Left ventricle myocardium inferior (tissue), 1 donor: ENCODE measurements around the gene ZSCAN9. TPM values are rescaled to one million over a fixed set of nuclear protein-coding genes. Genes with fewer than 3 reads are reported as not detected.

Experiments
- DNase-seq: peaks from one replicate; pipeline ENCODE4 v3.0.0-alpha.2; 2020
- H3K27ac ChIP-seq: fragments of 200-600 bp; replicated peaks from 2 replicates; pipeline ENCODE4 v1.8.0; 2021
- H3K27me3 ChIP-seq: fragments of 200-600 bp; 2 replicates; pipeline ENCODE4 v1.8.0; 2021; ENCODE audit warnings: low read depth
- H3K36me3 ChIP-seq: fragments of 200-600 bp; 2 replicates; pipeline ENCODE4 v1.8.0; 2021
- H3K4me1 ChIP-seq: fragments of 200-600 bp; 2 replicates; pipeline ENCODE4 v1.8.0; 2021
- H3K4me3 ChIP-seq: fragments of 200-600 bp; 2 replicates; pipeline ENCODE4 v1.8.0; 2021; ENCODE audit warnings: mild to moderate bottlenecking, moderate library complexity
- H3K9me3 ChIP-seq: fragments of 200-600 bp; replicated peaks from 2 replicates; pipeline ENCODE4 v1.8.0; 2021
- CTCF ChIP-seq: fragments of 200-600 bp; IDR thresholded peaks from 2 replicates; pipeline ENCODE4 v1.8.0; 2021; ENCODE audit warnings: antibody characterized with exemption, mild to moderate bottlenecking, borderline replicate concordance
- intact Hi-C: fragments of 100-400 bp; cut with micrococcal nuclease; formaldehyde crosslinking; loops from one replicate; pipeline ENCODE4 v1.11.0; 2022
- total RNA-seq: library from RNA; stranded (reverse); fragmentation: NEBNext Ultra II Directional; extraction: Animal tissue kit (Norgen Biotek cat#: 25700); gene quantifications from one replicate; pipeline ENCODE4 v1.2.1, GENCODE V29; 2021
- donor health status: DM: no; HTN: yes; CAD: no; lungs with severe emphysema.

Gene ZSCAN9
- total RNA-seq, 1 donor from 2014 or later = 9.7 TPM

DNA sequence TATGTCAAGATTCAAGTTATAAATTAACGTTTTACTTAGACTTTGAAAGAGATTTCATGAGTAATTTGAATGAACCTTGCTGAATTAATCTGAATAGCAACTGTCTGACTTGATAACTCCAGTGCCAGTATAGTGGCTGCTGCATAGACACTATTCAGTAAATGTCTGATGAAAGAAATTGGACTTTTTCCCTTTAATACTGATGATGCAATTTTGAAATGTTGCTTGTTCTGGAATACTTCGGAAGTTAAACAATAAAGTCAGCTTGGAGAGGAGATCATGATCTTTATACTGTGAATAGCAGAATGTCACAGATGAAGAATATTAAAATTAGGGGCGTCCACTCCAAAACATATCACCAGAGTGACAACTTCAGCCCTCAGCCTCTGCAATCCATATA, 52.7 kb downstream of the ZSCAN9 start:
- Histone ChIP-seq H3K4me3 (no peak overlapping the region), H3K9me3 (peaks cover 2% of the 10 kb centered on the region), H3K27me3 (no peaks in the 10 kb centered on the region), H3K27ac (no peak overlapping the region), H3K4me1 (peaks cover 21% of the 10 kb centered on the region), H3K36me3 (peaks cover 49% of the 10 kb centered on the region)
- no peak for DNase-seq
- intact Hi-C loops = no loop called here
- no peak for TF ChIP-seq CTCF

DNA sequence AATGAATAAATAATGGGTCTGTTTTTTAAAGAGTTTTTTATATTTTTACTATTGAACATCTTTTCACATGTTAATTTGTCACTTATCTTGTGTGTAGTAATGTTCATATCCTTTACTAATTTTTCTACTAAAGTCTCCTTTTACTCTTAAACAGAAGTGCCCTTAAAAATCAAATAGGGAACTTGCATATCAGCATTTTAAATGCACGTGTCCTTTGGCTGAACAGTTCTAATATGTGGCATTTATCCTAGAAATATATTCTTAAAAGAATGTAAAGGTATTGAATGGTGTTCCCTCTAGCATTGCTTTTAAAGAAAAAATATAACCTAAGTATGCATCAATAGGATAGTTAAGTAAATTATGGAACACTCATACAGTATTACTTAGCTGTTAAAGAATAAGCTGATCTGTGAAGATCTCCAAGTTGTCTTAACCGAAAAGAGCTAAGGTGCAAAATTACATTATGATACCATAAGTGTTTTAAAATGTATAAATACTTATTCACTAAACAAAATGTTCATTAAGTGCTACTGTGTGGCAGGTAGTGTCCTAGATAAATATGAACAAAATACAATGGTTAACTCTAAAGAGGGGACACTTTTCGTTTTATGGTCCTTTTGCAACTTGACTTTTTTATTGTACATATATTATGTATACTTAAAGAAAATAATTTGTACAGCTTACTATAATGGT, 55.7 kb downstream of the ZSCAN9 start:
- no peak for TF ChIP-seq CTCF
- peak overlapping the region; percentile 86 for H3K4me3 ChIP-seq
- H3K36me3 ChIP-seq = peaks cover 37% of the 10 kb centered on the region
- H3K4me1 ChIP-seq = peaks cover 21% of the 10 kb centered on the region
- H3K9me3 ChIP-seq = peaks cover 9% of the 10 kb centered on the region
- H3K27me3 ChIP-seq = no peaks in the 10 kb centered on the region
- no peak for DNase-seq
- intact Hi-C loops = no loop called here
- H3K27ac ChIP-seq = peak overlapping the region; percentile 67

GRCh38 chr6:28281288-28282064, 56.4 kb downstream of the ZSCAN9 start, which contains the start of gene PGBD1:
PGBD1 (plus strand) TSS chr6:28281572; CDS start chr6:28283814, 2,242 bp downstream.
- no peak for TF ChIP-seq CTCF
- Histone ChIP-seq H3K27me3 (no peaks in the 10 kb centered on the region), H3K4me3 (peak within 1 kb of the TSS; percentile 86), H3K9me3 (peaks cover 9% of the 10 kb centered on the region), H3K4me1 (peaks cover 21% of the 10 kb centered on the region), H3K36me3 (peaks cover 37% of the 10 kb centered on the region), H3K27ac (peak within 1 kb of the TSS; percentile 67)
- intact Hi-C loops = no loop called here
- peak; percentile 83 for DNase-seq

GRCh38 chr6:28282926-28283325, 57.9 kb downstream of the ZSCAN9 start:
- no peak for TF ChIP-seq CTCF
- no peak for DNase-seq
- Histone ChIP-seq H3K4me3 (peak overlapping the region; percentile 86), H3K4me1 (peaks cover 21% of the 10 kb centered on the region), H3K9me3 (peaks cover 9% of the 10 kb centered on the region), H3K27ac (no peak overlapping the region), H3K36me3 (peaks cover 40% of the 10 kb centered on the region), H3K27me3 (no peaks in the 10 kb centered on the region)
- intact Hi-C loops = no loop called here

Other genes with a start within 250 kb of the ZSCAN9 start
- 0.55 TPM for gene ZNF165, start 144.7 kb upstream of the ZSCAN9 start, total RNA-seq
- 2.1 TPM for gene ZSCAN16, start 100.7 kb upstream of the ZSCAN9 start, total RNA-seq
- 11.2 TPM for gene ZKSCAN8, start 83.4 kb upstream of the ZSCAN9 start, total RNA-seq
- gene ZKSCAN4, start 27.0 kb downstream of the ZSCAN9 start, total RNA-seq = 3.1 TPM
- 4.5 TPM for gene NKAPL, start 34.0 kb downstream of the ZSCAN9 start, total RNA-seq
- gene ZSCAN26, start 41.9 kb downstream of the ZSCAN9 start, total RNA-seq = 13.3 TPM
- gene PGBD1, start 56.3 kb downstream of the ZSCAN9 start, total RNA-seq = 2.4 TPM
- 8.0 TPM for gene ZSCAN31, start 110.9 kb downstream of the ZSCAN9 start, total RNA-seq
- 4.1 TPM for gene ZKSCAN3, start 124.7 kb downstream of the ZSCAN9 start, total RNA-seq
- gene ZSCAN12, start 174.5 kb downstream of the ZSCAN9 start, total RNA-seq = 1.8 TPM
- 1.5 TPM for gene ZSCAN23, start 218.2 kb downstream of the ZSCAN9 start, total RNA-seq